ENCODE results near the gene POTEM.
"Not testable (repeated sequence)": the region's sequence is repeated elsewhere in the genome, so short reads cannot be mapped to it uniquely, and the experiment has no call there.

Gene POTEM

DNA sequence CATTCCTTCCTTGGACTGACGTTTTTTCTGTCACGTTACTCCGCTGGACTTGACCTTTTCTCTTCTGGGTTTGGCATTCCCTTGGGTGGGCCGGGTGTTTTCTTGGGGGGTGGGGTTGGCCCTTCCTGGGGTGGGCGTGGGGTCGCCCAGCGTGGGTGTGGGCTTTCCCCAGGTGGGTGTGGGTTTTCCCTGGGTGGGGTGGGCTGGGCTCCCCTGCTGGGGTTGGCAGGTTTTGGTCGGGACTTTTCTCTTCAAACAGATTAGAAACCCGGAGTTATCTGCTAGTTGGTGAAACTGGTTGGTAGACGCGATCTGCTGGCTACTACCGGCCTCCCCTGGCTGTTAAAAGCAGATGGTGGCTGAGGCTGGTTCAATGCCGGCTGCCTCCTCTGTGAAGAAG is at the start of gene POTEM:
POTEM (plus strand) TSS at position 301 of the 400 bp plus-strand sequence; CDS start at position 353, 52 bp downstream.
- not testable (repeated sequence) for H3K36me3 ChIP-seq (ENCODE audit: insufficient read depth, low read depth, low read length); H3K27me3 ChIP-seq (ENCODE audit: insufficient read depth, low read length); H3K9me3 ChIP-seq (ENCODE audit: insufficient read depth, low read depth, low read length); H3K4me3 ChIP-seq (ENCODE audit: low read length); H3K27ac ChIP-seq (ENCODE audit: low read length); H3K4me1 ChIP-seq (ENCODE audit: insufficient read depth, low read length); H3K9ac ChIP-seq (ENCODE audit: low read depth, low read length)

GRCh38 chr14:18918345-18918744 is 48.9 kb upstream of the POTEM start:
- H3K27me3 ChIP-seq (ENCODE audit: insufficient read depth, low read length); H3K9ac ChIP-seq (ENCODE audit: low read depth, low read length); H3K27ac ChIP-seq (ENCODE audit: low read length); H3K36me3 ChIP-seq (ENCODE audit: insufficient read depth, low read depth, low read length); H3K9me3 ChIP-seq (ENCODE audit: insufficient read depth, low read depth, low read length); H3K4me1 ChIP-seq (ENCODE audit: insufficient read depth, low read length); H3K4me3 ChIP-seq (ENCODE audit: low read length): not testable (repeated sequence)

GRCh38 chr14:18920052-18920451 is 47.2 kb upstream of the POTEM start:
- not testable (repeated sequence) for H3K27me3 ChIP-seq (ENCODE audit: insufficient read depth, low read length); H3K9ac ChIP-seq (ENCODE audit: low read depth, low read length); H3K27ac ChIP-seq (ENCODE audit: low read length); H3K4me3 ChIP-seq (ENCODE audit: low read length); H3K36me3 ChIP-seq (ENCODE audit: insufficient read depth, low read depth, low read length); H3K9me3 ChIP-seq (ENCODE audit: insufficient read depth, low read depth, low read length); H3K4me1 ChIP-seq (ENCODE audit: insufficient read depth, low read length)

GRCh38 chr14:18921055-18921701 is 46.1 kb upstream of the POTEM start:
- H3K36me3 ChIP-seq (ENCODE audit: insufficient read depth, low read depth, low read length); H3K4me3 ChIP-seq (ENCODE audit: low read length); H3K9ac ChIP-seq (ENCODE audit: low read depth, low read length); H3K27me3 ChIP-seq (ENCODE audit: insufficient read depth, low read length); H3K4me1 ChIP-seq (ENCODE audit: insufficient read depth, low read length); H3K9me3 ChIP-seq (ENCODE audit: insufficient read depth, low read depth, low read length); H3K27ac ChIP-seq (ENCODE audit: low read length): not testable (repeated sequence)

GRCh38 chr14:18936848-18937247 is 30.4 kb upstream of the POTEM start:
- not testable (repeated sequence) for H3K4me3 ChIP-seq (ENCODE audit: low read length); H3K4me1 ChIP-seq (ENCODE audit: insufficient read depth, low read length); H3K27me3 ChIP-seq (ENCODE audit: insufficient read depth, low read length); H3K27ac ChIP-seq (ENCODE audit: low read length); H3K9me3 ChIP-seq (ENCODE audit: insufficient read depth, low read depth, low read length); H3K9ac ChIP-seq (ENCODE audit: low read depth, low read length); H3K36me3 ChIP-seq (ENCODE audit: insufficient read depth, low read depth, low read length)

DNA sequence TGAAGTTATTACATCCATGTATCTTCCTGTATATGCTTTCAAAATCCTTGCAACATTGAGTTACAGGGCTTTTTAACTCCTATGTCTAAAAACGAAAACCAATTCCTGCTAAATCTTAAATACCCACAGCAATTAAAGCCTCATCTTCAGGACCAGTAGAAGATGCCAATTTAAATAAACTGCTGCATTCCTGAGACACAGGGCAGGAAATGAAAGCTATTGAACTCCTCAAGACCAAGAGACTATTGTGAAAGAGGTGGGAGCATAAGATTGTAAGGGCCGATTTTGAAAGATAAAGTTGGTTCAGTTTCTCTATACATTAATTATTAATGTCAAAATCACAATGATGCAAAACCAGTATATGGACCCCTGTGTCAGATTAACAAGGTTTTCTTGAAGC is 28.5 kb upstream of the POTEM start:
- H3K9me3 ChIP-seq (ENCODE audit: insufficient read depth, low read depth, low read length); H3K4me3 ChIP-seq (ENCODE audit: low read length); H3K27ac ChIP-seq (ENCODE audit: low read length); H3K36me3 ChIP-seq (ENCODE audit: insufficient read depth, low read depth, low read length); H3K4me1 ChIP-seq (ENCODE audit: insufficient read depth, low read length); H3K9ac ChIP-seq (ENCODE audit: low read depth, low read length); H3K27me3 ChIP-seq (ENCODE audit: insufficient read depth, low read length): not testable (repeated sequence)

DNA sequence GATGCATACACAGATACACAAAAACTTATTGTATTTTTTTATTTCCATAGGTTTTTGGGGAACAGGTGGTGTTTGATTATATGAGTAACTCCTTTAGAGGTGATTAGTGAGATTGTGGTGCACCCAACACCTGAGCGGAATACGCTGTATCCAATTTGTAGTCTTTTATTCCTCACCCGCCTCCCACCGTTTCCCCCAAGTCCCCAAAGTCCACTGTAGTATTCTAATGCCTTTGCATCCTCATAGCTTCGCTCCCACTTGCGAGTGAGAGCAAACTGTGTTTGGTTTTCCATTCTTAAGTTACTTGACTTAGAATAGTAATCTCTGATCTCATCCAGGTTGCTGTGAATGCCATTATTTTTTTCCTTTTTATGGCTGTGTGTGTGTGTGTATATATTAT is 17.3 kb upstream of the POTEM start:
- H3K27ac ChIP-seq (ENCODE audit: low read length); H3K4me1 ChIP-seq (ENCODE audit: insufficient read depth, low read length); H3K9ac ChIP-seq (ENCODE audit: low read depth, low read length); H3K36me3 ChIP-seq (ENCODE audit: insufficient read depth, low read depth, low read length); H3K4me3 ChIP-seq (ENCODE audit: low read length); H3K9me3 ChIP-seq (ENCODE audit: insufficient read depth, low read depth, low read length); H3K27me3 ChIP-seq (ENCODE audit: insufficient read depth, low read length): not testable (repeated sequence)

DNA sequence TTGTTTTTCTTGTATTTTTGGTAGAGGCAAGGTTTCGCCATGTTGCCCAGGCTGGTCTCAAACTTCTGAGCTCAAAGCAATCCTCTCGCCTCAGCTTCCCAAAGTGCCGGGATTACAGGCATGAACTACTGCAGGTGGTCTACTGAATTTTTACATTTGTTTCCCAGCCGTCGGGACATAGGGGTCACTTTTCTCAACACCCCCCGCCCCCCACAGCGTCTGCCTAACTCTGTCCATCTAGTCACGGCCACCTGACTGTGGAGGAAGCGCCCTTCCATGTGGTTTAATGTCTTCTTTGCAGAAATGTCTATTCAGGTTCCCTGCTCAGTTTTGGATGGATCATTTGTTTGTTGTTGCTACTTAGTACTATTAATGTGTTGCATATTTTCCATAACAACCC is 14.1 kb upstream of the POTEM start:
- not testable (repeated sequence) for H3K9ac ChIP-seq (ENCODE audit: low read depth, low read length); H3K27me3 ChIP-seq (ENCODE audit: insufficient read depth, low read length); H3K4me3 ChIP-seq (ENCODE audit: low read length); H3K27ac ChIP-seq (ENCODE audit: low read length); H3K9me3 ChIP-seq (ENCODE audit: insufficient read depth, low read depth, low read length); H3K36me3 ChIP-seq (ENCODE audit: insufficient read depth, low read depth, low read length); H3K4me1 ChIP-seq (ENCODE audit: insufficient read depth, low read length)

DNA sequence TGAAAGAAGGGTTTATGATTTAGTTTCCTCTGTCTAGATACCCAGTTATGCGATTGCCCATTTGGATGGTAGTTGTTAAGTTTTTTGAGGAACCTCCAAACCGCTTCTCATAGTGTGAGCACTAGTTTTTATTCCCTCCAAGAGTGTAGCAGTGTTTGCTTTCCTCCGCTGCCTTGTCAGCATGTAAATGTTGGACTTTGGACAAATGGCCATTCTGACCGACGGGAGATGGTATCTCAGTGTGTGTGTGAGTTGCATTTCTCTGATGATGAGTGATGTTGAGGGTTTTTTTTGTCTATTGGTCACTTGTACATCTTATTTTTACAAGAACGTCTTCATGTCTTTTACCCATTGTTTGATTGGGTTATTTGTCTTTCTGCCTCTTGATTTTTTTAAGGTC is 11.4 kb upstream of the POTEM start:
- not testable (repeated sequence) for H3K27ac ChIP-seq (ENCODE audit: low read length); H3K4me1 ChIP-seq (ENCODE audit: insufficient read depth, low read length); H3K27me3 ChIP-seq (ENCODE audit: insufficient read depth, low read length); H3K36me3 ChIP-seq (ENCODE audit: insufficient read depth, low read depth, low read length); H3K9me3 ChIP-seq (ENCODE audit: insufficient read depth, low read depth, low read length); H3K9ac ChIP-seq (ENCODE audit: low read depth, low read length); H3K4me3 ChIP-seq (ENCODE audit: low read length)

DNA sequence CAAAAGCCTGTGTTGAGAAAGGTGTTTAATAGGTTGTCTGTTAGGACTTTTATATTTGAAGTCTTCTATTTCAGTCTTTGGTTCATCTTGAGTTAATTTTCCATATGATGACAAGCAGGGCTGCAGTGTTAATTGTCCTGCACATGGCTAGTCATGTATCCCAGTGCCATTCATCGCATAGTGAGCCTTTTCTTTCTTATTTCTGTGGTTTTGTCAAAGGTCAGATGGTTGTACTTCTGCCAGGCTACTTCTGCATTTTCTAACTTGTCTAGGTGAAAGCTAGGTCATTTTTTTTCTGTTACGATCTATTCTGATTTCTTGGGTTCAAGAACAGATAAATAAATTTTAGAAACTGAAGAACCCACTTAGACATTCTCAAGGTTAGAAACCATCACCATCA is 5.7 kb upstream of the POTEM start:
- not testable (repeated sequence) for H3K9ac ChIP-seq (ENCODE audit: low read depth, low read length); H3K9me3 ChIP-seq (ENCODE audit: insufficient read depth, low read depth, low read length); H3K4me1 ChIP-seq (ENCODE audit: insufficient read depth, low read length); H3K4me3 ChIP-seq (ENCODE audit: low read length); H3K36me3 ChIP-seq (ENCODE audit: insufficient read depth, low read depth, low read length); H3K27me3 ChIP-seq (ENCODE audit: insufficient read depth, low read length); H3K27ac ChIP-seq (ENCODE audit: low read length)

DNA sequence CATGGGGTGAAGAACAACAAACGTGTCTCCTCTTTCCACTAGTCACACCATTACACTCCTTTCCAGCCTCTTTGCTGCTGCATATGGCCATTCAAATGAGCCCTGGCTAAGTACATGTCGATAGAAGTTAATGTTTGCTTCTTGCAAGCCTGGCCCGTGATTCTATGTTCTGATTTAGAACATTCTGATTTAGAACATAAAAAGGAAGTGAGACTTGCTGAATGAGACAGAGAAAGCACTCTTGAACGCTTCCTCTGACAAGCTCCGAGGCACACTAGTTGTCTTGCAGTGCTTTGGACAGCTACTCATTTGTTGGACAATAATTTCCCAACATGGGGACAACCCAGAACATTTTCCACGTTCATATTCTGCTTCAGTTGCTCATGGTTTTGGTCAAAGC is 5.1 kb upstream of the POTEM start:
- H3K4me3 ChIP-seq (ENCODE audit: low read length); H3K4me1 ChIP-seq (ENCODE audit: insufficient read depth, low read length); H3K9ac ChIP-seq (ENCODE audit: low read depth, low read length); H3K27me3 ChIP-seq (ENCODE audit: insufficient read depth, low read length); H3K36me3 ChIP-seq (ENCODE audit: insufficient read depth, low read depth, low read length); H3K9me3 ChIP-seq (ENCODE audit: insufficient read depth, low read depth, low read length); H3K27ac ChIP-seq (ENCODE audit: low read length): not testable (repeated sequence)

GRCh38 chr14:18963276-18963675 is 4.0 kb upstream of the POTEM start:
- H3K36me3 ChIP-seq (ENCODE audit: insufficient read depth, low read depth, low read length); H3K27ac ChIP-seq (ENCODE audit: low read length); H3K4me1 ChIP-seq (ENCODE audit: insufficient read depth, low read length); H3K9me3 ChIP-seq (ENCODE audit: insufficient read depth, low read depth, low read length); H3K4me3 ChIP-seq (ENCODE audit: low read length); H3K9ac ChIP-seq (ENCODE audit: low read depth, low read length); H3K27me3 ChIP-seq (ENCODE audit: insufficient read depth, low read length): not testable (repeated sequence)

DNA sequence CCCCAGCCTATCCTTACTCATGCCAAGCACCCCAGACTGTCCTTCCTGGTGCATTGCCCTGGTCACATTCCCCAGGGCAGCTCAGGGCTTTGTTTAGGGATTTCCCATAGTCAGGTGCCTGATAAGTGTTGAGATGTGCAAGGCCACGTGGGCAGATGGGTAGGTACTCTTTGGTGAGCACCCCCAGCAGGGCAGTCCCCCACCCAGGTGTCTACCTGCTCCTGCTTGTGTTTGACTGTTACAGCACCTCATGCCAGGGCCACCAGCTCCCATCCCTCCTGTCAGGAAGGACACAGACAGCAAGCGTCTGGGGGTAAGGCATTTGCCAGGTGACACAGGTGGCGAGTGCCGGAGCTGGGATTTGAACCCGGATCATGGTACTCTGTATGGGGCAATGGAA is 2.4 kb upstream of the POTEM start:
- not testable (repeated sequence) for H3K9ac ChIP-seq (ENCODE audit: low read depth, low read length); H3K4me1 ChIP-seq (ENCODE audit: insufficient read depth, low read length); H3K4me3 ChIP-seq (ENCODE audit: low read length); H3K27me3 ChIP-seq (ENCODE audit: insufficient read depth, low read length); H3K9me3 ChIP-seq (ENCODE audit: insufficient read depth, low read depth, low read length); H3K36me3 ChIP-seq (ENCODE audit: insufficient read depth, low read depth, low read length); H3K27ac ChIP-seq (ENCODE audit: low read length)
